ENCODE data around the gene TEX48.

The TEX48 gene

GRCh38 chr9:114693248-114693855, 11.4 kb upstream of the TEX48 start:
- DNase-seq = no peak

- DNase-seq = no peak
Measured at GRCh38 chr9:114691956-114692295, 9.9 kb upstream of the TEX48 start.

- no peak for DNase-seq
Measured at GRCh38 chr9:114691046-114691955, 9.3 kb upstream of the TEX48 start.

- no peak for DNase-seq
Measured at GRCh38 chr9:114690308-114690707, 8.3 kb upstream of the TEX48 start.

GRCh38 chr9:114689813-114690212, 7.8 kb upstream of the TEX48 start:
- no peak for DNase-seq

GRCh38 chr9:114688909-114689610, 7.1 kb upstream of the TEX48 start:
- DNase-seq = no peak

- no peak for DNase-seq
Measured at GRCh38 chr9:114688379-114688778, 6.4 kb upstream of the TEX48 start.

- DNase-seq = no peak
Measured at GRCh38 chr9:114687034-114687433, 5.0 kb upstream of the TEX48 start.

GRCh38 chr9:114685951-114686350, 4.0 kb upstream of the TEX48 start:
- DNase-seq = no peak

- DNase-seq = no peak
Measured at GRCh38 chr9:114684036-114684435, 2.0 kb upstream of the TEX48 start.

GRCh38 chr9:114682846-114683245, 854 bp upstream of the TEX48 start:
- no peak for DNase-seq

- DNase-seq = no peak
Measured at GRCh38 chr9:114680259-114681001, 1.6 kb downstream of the TEX48 start.

GRCh38 chr9:114678795-114679194, 3.2 kb downstream of the TEX48 start:
- no peak for DNase-seq

GRCh38 chr9:114678130-114678529, 3.9 kb downstream of the TEX48 start:
- no peak for DNase-seq

GRCh38 chr9:114677418-114677817, 4.6 kb downstream of the TEX48 start:
- DNase-seq = peak; percentile 8

- no peak for DNase-seq
Measured at GRCh38 chr9:114676901-114677300, 5.1 kb downstream of the TEX48 start.

GRCh38 chr9:114674798-114675540, 7.0 kb downstream of the TEX48 start:
- DNase-seq = no peak

GRCh38 chr9:114674076-114674797, 7.8 kb downstream of the TEX48 start:
- DNase-seq = no peak

- DNase-seq = no peak
Measured at GRCh38 chr9:114671605-114672004, 10.4 kb downstream of the TEX48 start.

GRCh38 chr9:114669961-114670360, 12.0 kb downstream of the TEX48 start:
- DNase-seq = no peak

- DNase-seq = no peak
Measured at GRCh38 chr9:114668146-114668545, 13.8 kb downstream of the TEX48 start.

- no peak for DNase-seq
Measured at GRCh38 chr9:114666851-114667250, 15.1 kb downstream of the TEX48 start.

Data from NCI-H1092 treated with DMSO at 0.1 percent for 48 hours (cell line).